NT2/D1 (cell line): ENCODE data around the gene LRRC51.
"Not testable (repeated sequence)": the region's sequence is repeated elsewhere in the genome, so short reads cannot be mapped to it uniquely, and the experiment has no call there.

Experiments used
- SUZ12 ChIP-seq: IDR thresholded peaks from 2 replicates; pipeline ENCODE4 v1.6.1; 2011; ENCODE audit not compliant: insufficient read length, insufficient read depth; ENCODE audit errors: extremely low read depth
- YY1 ChIP-seq: IDR thresholded peaks from 2 replicates; pipeline ENCODE4 v1.6.1; 2011; ENCODE audit not compliant: insufficient read length, insufficient read depth
- ZNF274 ChIP-seq: IDR thresholded peaks from 2 replicates; pipeline ENCODE4 v1.6.1; 2011; ENCODE audit warnings: mild to moderate bottlenecking, low read depth, low read length

- TF ChIP-seq YY1, SUZ12, ZNF274: not testable (repeated sequence)
These were observed 54.8 kb downstream of the LRRC51 start, which contains the start of gene FOLR3 for GRCh38 chr11:72135473-72135872.
